HG03103 (cell line): ENCODE data around the gene RAX2.
"Not testable (repeated sequence)": the region's sequence is repeated elsewhere in the genome, so short reads cannot be mapped to it uniquely, and the experiment has no call there.

ENCODE experiments used
- ATAC-seq: cut with Tn5 transposase; IDR thresholded peaks from one replicate; pipeline ENCODE4 v1.9.1; 2021; ENCODE audit warnings: low read depth; ENCODE audit not compliant: unreplicated experiment

The RAX2 gene

GRCh38 chr19:3778899-3779723 is 7.1 kb upstream of the RAX2 start:
- ATAC-seq, result no peak

- no peak for ATAC-seq
Measured at GRCh38 chr19:3778104-3778867, 6.3 kb upstream of the RAX2 start.

DNA sequence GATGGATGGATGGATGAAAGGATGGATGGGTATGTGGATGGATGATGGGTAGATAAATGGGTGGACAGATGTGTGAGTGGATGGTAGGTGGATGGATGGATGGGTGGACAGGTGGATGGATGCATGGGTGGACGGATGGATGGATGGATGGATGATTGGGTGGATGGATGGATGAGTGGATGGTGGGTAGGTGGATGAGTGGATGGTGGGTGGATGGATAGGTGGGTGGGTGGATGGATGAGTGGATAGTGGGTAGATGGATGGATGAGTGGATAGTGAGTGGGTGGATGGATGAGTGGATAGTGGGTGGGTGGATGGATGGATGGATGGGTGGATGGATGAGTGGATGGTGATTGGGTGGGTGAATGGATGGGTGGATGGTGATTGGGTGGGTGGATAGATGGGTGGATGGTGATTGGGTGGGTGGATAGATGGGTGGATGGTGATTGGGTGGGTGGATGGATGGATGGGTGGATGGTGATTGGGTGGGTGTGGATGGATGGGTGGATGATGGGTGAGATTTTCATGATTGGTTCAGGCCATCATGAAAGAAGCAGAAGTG is 4.5 kb upstream of the RAX2 start:
- ATAC-seq, result no peak

- no peak for ATAC-seq
Measured at GRCh38 chr19:3775831-3776230, 3.8 kb upstream of the RAX2 start.

- no peak for ATAC-seq
Measured at GRCh38 chr19:3775374-3775711, 3.3 kb upstream of the RAX2 start.

- ATAC-seq, result no peak
Measured at GRCh38 chr19:3774621-3775373, 2.8 kb upstream of the RAX2 start.

DNA sequence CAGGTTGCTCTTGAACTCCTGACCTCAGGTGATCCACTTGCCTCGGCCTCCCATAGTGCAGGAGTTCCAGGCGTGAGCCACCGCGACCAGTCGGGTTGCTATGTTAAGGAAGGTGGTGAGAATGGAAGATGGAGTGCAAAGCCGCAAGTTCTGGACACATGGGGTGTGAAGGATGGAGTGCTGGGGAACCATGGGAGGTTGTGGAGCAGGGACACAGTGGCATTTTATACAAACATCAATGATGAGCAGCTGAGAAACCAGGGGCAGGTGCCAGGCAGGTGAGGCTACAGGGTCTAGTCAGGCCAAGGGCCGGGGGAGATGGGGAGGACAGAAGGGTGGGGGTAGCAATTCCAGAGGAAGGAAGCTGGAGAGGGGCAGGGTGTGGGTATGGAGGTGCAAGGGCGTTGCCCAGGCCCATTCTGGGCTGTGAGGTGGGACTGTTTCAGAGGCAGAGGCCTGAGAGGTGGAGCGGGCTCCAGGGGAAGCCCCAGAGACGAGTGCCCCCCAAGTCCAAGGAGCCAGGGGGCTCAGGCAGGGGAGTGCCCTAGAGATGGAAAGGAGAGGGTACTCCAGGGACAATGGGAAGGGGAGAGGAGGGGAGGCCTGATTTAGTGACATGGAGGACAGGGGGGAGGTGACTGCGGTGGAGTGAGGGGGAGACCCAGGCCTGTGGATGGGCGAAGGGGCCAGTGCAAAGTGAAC is 1.9 kb upstream of the RAX2 start:
- no peak for ATAC-seq

DNA sequence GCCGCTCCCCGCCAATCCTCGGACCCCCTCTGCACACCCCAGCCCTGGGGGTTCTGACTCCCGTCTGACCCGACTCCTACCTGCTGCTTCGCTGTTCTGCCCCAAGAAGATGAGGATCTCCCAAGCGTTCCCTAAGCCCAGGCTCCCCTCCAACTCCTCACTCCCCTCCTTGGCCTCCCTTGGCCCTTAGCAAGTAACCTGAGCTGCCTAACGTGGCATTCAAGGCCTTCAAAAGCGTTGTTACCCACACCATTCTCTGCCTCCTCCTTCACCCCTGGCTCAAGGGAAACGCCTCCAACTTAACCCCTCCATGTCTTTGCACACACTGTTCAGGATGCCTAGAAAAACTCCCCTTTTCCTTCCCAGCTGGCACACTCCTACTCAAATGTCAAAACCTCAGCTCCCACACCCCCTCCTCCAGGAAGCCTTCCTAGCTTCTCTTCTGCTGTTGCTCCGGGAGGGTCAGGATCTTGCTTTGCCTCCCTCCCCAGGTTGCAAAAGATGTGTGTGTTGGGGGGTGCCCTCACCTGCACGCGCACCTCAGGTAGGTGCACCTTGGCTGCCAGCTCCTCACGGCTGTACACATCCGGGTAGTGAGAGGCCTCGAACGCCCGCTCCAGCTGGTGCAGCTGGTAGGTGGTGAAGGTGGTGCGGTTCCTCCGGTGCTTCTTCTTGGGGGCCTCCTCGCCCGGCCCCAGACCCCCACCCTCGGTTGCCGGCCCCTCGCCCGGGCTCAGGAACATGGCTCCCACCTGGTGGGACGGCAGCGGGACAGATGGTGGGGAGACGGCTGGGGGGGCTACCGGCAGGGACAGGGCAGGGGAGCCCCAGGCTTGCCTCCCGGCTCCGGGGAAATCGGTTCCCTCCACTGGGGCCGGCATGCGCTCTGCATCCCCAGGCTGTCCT is 775 bp downstream of the RAX2 start:
- ATAC-seq, result no peak

DNA sequence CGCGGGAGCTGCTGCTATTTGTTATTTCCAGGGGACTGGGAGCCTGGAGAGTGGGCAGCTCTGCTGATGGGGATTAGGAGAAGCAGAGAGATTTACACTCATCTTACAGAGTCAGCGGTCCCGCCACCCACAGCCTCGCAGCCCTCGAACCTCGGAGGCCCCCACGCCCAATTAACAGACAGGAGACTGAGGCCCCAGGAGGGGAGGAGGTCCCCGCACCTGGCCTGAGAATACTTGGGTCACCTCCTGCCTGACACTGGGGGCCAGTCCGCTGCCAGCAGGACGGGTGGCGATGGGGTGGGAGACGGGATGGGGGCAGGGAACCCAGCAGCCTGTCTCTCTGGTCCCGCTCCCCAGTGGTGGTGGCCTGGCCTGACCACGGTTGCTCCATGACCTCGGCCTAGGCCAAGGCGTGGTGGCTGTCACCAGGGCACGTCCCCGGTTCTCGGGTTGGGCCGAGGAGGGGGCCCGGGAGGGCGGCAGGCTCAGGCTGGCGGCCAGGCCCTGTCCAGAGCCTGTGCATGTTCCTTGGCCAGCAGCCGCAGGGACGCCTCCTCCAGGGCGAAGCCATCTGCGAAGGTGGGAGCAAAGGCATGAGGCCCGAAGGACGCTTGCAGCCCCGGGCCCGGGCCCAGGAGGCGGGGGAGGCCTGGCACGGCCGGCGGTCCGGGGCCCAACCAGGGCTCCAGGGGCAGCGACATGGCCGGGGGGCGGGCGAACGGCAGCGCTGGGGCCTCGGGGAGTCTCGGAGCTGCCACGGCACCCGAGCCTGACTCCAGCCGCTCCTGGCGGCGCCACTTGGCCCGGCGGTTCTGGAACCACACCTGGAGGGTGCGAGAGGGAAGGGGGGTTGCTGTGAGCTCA is 1.7 kb downstream of the RAX2 start:
- ATAC-seq, result no peak

GRCh38 chr19:3769494-3769893 is 2.5 kb downstream of the RAX2 start:
- no peak for ATAC-seq

GRCh38 chr19:3768748-3769099 is 3.3 kb downstream of the RAX2 start:
- no peak for ATAC-seq

GRCh38 chr19:3768015-3768747 is 3.8 kb downstream of the RAX2 start:
- no peak for ATAC-seq

DNA sequence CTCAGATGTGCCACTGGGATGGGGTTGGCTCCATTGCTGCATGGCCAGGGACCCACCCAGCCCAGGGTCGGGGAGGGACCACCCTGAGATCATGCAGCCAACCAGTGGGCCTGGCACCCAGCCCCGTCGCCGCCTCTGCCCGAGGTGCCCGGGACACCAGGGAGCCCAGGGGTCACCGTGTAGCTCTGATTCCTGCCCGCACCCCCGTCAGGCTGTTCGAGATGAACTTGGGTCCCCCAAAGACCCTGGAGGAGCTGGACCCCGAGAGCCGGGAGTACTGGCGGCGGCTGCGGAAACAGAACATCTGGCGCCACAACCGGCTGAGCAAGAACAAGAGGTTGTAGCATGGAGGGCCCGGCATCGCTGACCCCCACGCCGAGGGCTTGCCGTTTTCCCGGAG is 5.0 kb downstream of the RAX2 start:
- no peak for ATAC-seq

DNA sequence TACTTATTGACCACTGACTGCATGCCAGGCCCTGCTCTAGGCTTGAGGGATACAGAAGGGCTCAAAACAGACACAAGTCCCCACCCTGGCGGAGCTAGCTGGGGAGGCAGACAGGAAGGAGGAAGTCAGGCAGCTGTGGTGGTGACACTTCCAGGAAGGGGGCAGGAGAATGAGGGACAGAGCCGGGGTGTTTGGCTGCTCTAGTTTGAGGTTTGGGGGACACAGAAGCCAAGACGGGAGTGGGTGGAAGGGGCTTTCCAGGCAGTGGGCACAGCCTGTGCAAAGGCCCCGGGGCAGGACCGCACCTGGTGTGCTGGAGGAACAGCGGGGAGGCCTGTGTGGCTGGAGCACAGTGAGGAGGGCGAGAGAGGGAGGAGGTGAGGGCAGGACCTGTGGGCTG is 5.5 kb downstream of the RAX2 start:
- ATAC-seq, result no peak

GRCh38 chr19:3765757-3766156 is 6.3 kb downstream of the RAX2 start:
- not testable (repeated sequence) for ATAC-seq

DNA sequence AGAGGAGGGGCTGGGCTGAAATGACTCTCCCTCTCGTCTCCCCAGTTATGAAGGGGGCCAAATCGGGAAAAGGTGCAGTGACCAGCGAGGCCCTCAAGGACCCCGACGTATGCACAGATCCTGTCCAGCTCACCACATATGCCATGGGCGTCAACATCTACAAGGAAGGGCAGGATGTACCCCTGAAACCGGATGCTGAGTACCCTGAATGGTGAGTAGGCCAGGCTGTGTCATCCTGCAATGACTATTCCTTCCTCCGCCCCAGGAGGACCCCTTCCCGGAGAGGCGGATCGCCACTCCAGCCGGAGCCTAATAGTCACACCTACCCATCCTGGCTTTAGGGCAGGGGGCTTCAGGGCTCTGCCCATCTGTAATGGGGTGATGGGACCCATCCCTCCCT is 6.9 kb downstream of the RAX2 start:
- ATAC-seq, result no peak

DNA sequence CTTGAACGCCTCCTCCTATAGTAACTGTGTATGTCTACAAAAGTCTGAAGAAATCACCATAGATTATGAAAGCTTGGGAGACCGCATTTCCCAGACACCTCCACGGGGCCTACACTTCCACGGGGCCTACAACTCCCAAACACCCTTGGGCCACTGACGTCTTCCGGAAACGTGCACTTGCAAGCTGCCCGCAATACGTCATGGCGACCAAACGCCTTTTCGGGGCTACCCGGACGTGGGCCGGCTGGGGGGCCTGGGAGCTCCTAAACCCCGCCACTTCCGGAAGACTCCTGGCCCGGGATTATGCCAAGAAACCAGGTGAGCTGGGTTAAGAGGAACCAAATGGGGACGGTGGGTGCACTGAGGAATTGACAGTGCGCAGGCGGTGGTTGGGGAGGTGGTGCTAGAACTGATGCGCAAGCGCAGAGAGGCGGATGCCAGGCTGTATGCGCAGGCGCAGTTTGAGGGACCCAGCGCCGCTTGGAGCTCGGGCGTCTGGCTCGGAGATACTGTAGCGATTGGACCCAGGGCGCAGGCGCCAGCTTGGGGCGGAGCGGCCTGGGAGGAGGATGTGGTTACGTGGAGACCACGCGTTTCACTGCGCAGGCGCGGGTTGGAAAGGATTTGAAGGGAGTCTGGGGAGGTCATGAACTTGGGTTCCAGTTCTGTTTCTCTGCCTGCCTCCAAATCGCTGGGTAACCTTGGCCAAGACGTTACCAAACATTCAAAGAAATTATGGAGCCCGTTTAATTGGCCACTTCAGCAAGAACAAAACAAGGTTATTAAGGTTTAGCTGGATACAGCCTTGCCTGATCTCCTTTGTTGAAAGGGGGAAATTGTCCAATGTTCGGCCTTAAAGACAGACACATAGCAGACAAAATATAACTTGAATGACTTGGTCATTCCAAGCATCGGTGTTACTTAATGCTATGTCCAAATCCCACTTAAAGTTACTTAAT is 9.2 kb downstream of the RAX2 start, which contains the start of gene MRPL54:
TSS of gene MRPL54 (plus strand) at position 182 of the 959 bp plus-strand sequence. CDS start at position 201, 19 bp downstream.
- ATAC-seq, result peak; percentile 66
